A204.1 (cell line): ENCODE results near the gene MRPL20.
"Not testable (repeated sequence)": the region's sequence is repeated elsewhere in the genome, so short reads cannot be mapped to it uniquely, and the experiment has no call there.

Source experiments
- FAIRE-seq: peaks from 2 replicates; lab custom pipeline; 2012; peaks lifted over from hg19 to GRCh38; lab: Jason Lieb, UNC

MRPL20 gene

DNA sequence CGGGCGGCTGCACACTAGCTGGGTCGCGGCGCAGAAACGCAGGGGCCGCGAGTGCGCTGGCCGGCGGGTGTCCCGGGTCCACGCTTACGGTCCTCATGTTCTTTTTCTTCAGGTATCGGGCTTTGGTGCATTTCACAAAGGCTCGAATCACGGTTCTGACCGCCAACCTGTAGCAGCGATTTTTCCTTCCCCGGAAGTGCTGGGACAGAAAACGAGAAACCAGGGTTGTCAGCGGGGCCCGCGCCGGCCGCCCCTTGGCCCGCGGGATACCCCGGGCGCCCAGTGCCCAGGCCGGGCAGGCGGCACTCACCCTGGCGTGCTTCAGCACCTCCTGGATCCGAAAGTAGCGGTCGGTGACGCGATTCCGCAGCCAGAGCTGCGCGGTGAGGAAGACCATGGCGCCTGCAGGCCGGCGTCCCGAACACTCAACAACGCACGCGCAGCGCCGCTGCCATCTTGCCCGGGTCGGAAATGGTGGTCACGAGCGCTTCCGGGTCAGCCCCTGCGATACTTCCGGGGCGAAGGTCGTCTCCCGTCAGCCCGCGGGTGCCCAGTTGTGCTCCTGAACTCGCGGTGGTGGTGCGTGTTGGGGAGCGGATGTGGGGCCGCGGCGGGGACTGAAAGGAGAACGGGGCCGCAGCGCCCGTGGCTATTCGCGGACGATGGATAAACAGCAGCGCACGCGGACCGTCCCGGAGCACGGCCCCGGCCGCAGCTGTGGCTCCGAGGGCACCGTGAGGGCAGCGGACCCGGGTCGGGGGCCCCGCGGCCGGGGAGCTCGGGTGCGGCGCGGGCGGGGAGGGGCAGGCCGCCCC lies at the start of gene MRPL20:
Gene MRPL20, minus strand, starts transcription at position 473 of the 815 bp plus-strand sequence. Its CDS starts 76 bp downstream, at position 397.
- FAIRE-seq, result no peak

DNA sequence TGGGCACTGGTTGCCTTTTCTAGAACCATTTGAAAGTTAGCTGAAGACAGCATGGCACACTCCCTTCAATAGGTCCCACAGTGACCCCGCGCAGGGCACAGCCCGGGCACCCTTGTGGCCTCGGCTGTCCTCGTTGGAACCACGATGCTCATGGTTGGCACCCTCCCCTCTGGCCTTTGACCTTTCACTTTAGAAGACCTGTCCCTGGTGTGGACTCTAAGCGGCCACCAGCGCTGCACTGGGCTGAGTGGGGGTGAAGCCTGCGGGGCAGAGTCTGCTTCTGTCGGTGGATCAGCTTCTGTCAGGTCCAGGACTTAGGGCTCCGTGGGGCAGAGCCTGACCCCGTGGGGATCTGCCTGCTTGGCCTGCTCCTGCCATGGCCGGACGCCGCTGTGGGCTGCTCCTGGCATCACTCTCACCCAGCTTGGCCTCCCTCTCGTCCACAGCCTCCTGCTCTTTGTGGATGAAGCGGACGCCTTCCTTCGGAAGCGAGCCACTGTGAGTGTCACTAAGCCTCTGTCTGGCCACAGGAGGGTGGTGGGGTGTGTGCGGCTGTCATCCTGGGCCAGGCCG lies 49.7 kb upstream of the MRPL20 start:
- not testable (repeated sequence) for FAIRE-seq

DNA sequence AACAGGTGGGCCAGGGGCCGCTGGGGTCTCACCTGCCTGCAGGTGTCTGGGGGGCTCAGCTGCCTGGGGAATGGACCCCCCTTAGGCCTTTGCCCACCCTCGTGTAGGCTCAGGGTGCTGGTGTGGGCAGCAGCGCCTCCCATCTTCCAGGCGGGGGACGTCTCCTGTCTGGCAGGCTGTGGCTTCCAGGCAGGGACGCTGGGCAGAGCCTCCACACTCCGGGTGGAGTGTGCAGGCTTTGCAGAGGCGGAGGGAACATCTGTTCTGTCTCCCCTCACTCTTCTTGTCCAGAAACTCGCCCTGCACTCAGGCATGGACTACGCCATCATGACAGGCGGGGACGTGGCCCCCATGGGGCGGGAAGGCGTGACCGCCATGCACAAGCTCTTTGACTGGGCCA lies 48.8 kb upstream of the MRPL20 start:
- not testable (repeated sequence) for FAIRE-seq

DNA sequence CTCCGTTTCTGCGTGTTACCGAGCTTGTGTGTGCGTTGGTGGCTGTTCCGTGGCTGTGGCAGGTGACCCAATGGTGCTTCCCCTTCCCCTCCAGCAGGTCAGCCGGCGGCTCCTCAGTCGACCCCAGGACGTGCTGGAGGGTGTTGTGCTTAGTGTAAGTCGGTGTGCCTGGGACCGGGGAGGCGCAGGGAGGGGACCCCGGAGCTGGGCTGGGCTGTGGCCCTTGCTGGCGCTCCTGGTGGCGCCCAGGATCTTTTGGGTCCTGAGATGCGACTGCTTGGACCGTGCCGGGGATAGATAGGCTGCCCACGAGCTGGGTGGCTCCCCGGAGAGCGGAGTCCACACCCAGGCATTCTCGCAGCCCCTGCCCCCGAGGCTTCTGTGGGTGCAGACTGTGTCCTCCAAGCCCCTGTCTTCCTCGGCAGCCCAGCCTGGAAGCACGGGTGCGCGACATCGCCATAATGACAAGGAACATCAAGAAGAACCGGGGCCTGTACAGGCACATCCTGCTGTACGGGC lies 48.3 kb upstream of the MRPL20 start:
- no peak for FAIRE-seq

DNA sequence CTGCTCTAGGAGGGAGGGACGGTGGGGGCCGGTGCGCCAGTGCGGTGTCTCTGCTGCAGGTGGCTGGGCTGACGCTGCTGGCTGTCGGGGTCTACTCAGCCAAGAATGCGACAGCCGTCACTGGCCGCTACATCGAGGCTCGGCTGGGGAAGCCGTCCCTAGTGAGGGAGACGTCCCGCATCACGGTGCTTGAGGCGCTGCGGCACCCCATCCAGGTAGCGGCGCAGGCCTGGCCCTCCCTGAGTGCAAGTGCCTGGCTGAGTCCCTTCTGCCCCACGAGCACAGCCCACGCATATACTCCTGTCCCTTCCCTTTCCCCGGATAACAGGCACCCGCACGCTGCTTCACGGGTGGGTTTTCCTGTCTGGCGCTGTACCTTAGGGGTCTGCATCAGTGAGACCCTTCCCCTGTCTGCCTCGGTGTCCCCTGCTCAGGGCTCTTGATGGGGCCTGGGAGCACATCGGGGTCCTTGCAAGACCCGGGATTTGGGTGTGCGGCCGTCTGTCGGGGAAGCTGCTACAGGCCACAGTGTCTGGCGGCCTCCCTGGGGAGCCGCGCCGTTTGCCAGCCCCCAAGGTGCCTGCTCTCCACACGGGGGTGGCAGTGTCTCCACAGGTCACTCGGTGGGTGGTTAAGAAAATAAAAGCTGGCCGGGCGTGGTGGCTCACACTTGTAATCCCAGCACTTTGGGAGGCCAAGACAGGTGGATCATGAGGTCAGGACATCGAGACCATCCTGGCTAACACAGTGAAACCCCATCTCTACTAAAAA lies 47.4 kb upstream of the MRPL20 start:
- not testable (repeated sequence) for FAIRE-seq

DNA sequence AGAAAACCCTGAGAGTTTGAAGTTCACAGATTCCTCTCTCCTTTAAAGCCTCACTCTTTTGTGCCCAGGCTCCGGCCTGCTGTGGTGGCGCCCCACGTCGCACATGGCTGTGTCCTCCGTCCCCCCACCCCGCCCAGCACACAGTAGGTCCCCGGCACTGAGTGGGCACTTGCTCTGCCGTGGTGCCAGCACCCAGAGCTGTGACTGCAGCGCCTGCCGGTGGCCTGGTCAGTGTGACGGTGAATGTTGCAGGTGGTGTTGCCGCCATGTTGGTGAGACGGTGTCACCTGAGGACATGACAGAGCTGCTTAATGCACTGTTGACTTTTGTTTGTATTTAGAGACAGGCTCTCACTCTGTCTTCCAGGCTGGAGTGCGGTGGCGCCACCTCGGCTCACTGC lies 45.8 kb upstream of the MRPL20 start:
- no peak for FAIRE-seq

DNA sequence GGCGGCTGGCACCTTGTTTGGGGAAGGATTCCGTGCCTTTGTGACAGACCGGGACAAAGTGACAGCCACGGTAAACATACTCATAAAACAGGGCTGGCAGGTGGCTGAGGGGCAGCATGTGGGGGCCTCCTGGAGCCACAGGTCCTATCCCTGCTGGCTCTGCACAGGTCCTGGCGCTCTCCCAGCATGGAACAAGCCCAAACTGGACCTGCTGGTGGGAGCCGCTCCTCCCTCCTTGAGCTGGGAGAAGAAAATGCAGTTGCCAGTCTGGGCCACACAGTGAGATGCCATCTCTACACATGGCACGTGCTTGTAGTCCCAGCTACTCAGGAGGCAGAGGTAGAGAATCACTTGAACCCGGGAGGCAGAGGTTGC lies 45.3 kb upstream of the MRPL20 start:
- not testable (repeated sequence) for FAIRE-seq

DNA sequence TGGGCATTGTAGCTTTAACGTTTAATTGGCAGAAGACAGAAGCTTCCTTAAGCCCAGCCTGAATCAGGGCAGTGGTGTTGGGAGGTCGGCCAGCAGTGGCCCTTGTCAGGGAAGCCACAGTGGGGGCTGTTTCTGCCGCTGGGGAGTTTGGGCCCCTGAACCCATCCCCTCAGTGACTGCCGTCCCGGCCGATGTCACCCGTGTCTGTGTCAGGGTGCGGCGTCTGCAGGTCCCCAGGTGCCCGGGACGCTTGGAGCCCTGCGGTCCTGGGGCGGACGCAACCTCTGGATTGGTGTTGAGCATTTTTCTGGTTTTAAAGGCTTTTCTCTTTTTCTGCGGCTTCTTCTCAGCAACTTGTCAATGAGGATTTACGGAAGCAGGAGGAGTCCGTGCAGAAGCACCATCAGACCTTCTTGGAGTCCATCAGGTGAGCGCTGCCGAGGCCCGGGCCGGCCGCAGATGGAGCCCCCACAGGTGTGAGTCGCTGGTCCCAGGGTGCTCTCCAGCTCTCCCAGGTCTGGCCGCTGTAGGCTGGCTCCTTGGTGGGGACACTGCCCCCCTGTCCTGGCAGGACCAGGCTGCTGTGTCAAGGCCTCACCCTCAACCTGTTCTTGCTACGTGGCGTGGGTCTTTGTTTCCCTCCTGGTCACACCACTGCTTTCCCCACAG lies 44.7 kb upstream of the MRPL20 start:
- FAIRE-seq, result no peak

DNA sequence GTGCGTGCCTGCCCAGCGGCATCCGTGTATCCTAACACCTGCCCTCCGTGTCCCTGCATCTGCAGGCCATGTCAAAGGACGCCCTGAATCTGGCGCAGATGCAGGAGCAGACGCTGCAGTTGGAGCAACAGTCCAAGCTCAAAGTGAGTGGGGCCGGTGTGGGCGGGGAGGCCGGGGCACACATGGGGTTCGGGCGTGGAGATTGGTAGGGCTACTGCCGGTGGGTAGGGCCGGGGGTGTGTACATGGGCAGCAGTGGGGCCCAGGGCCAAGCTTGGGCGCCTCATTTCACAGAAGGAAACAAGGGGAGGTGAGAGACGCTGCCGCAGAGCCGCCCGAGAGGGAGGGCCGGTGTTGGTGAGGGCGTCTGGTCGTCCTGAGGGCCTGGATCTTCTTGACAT lies 43.5 kb upstream of the MRPL20 start:
- not testable (repeated sequence) for FAIRE-seq

DNA sequence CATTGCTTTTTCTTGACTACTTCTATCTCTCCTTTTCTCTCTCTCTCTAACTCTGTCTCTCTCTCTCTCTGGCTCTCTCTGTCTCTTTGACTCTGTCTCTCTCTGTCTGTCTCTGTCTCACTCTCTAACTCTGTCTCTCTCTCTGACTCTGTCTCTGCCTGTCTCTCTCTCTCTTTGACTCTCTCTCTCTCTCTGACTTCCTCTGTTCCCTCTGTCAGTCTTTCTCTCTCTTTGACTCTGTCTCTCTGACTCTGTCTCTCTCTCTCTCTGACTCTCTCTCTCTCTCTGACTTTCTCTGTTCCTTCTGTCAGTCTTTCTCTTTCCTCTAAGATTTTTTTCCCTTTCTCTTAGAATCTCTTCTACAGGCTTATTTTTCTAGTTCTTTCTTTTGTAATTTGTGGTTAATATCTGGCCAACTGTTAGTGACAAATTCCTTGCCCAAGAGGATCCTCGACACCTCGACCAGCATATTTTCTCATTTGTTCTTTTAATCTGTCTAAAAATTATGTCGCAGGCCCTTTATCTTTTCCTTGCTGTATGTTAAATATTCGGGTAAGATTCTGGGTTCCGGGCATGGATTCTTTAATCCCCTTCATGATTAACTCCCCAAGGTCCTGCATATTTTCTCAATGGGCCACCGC lies 42.1 kb upstream of the MRPL20 start, which contains the start of gene ATAD3C:
Gene ATAD3C, plus strand, starts transcription at position 591 of the 641 bp plus-strand sequence. CDS start 995 bp downstream, outside the sequence.
- no peak for FAIRE-seq

DNA sequence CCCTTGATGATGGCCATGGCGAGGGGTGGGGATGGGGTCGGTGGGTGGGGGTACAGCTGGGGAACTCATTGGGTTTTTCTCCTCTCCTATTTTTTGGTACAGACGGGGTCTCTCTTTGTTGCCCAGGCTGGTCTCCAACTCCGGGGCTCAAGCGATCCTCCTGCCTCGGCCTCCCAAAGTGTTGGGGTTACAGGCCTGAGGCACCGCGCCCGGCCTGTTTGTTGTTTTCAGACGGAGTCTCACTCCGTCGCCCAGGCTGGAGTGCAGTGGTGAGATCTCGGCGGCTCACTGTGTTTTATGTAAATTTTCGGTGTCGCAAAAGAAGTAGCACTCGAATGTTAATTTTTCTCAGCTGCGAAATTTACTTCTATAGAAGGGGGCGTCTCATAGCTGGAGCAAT lies 39.5 kb upstream of the MRPL20 start:
- not testable (repeated sequence) for FAIRE-seq

DNA sequence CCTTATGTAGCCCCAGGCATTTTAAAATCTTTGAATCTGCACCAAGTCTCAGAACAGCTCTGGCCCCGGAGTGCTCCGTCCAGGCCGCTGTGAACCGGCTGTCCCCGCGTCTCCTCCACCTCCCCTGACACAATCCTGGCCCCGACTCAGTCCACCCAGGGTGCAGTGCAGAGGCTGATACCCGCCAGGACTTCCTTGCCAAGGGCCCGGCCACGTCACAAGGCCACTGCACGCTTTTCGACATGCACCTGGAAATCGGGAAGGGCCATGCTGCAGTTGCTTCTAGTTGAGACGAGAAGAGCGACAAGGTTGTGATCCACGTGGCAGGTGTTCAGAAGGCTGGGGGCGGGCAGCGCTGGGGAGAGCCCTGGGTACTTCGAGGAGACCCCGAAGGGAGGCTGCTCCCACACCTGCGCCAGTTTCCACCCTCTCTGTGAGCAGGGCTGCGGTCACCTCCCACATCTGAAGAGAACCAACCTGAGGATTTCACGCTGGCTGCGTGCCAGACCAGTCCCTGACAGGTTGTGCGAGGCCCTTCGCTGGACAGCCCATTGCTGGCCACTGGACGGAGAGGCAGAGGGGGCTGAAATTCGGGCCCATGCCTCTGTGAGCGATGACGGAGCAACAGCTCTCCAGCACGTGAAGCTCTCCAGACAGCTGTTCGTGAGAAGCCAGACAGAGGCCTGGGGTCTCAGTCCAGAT lies 35.1 kb upstream of the MRPL20 start:
- FAIRE-seq, result no peak

DNA sequence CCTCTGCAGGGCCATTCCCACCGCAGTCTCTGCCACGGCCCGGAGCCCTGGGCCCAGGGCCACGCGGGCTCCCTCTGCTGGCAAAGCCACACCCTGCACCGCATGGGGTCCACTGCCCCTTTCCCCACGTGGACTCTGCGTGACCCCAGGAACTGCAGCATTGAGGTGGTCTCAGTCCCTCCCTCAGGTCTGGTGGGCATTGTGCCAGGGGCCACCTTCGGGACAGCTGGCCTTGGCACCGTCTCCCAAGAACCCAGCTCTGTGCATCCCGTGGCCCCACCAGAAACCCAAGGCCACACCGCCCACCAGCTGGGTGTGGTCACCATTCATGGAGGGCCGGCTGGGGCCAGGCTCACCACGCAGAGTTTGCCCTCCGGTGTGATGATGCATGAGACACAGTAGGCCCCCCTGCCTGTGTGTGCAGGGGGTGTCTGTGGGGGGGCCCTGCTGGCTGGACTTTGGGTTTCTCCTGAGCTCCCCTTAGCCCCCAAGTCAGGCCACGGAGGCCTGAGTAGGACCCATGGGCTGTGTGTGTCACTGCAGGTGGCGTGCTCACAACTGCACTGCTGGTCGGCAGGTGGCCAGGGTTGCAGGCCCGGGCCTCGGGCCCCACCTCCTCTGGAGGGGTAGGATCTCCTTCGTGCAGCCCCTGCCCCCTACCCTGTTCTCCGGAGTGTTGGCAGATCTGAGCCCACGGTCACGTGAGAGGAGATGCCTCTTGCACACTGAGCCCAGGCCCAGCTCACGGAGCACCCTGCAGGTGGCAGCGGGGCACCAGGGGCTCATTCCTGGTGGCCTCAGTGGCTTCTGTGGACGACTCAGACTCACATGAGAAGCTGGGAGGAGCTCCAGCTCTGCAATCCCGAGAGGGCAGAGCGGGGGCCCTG lies 34.2 kb upstream of the MRPL20 start:
- no peak for FAIRE-seq

DNA sequence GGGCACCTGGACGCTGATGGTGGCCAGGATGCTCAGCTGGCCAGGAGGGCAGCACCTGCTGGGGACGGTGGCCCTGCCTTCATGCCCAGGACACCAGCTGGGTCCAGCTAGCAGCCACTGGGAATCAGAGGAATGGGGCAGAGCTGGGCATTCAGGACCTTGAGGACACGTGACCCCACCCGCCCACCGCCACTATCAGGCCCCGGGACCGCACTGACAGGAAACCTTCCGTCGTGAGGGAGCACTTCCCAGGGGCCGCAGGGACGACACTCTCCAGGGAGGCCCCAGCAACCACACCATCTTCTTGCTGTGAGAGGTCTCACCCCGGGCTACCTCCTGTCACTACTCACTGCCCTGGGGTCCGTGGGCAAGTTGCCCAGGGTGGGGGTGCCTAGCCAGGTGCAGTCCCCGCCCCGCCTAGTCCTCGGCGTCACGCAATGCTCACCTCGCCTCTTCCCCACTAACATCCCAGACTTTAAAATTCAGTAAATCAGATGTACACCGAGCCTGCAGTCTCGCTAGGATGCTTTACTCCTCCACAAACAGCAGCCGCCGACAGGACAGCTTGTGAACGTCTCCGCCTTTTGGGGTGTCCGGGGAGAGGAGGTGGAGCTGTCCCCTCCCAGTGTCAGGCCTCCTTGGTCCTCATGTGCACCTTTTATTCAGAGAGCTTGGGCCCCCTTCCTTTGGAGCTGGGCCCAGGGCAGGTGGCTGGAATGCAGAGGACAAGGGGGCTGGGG lies 33.3 kb upstream of the MRPL20 start:
- FAIRE-seq, result no peak

DNA sequence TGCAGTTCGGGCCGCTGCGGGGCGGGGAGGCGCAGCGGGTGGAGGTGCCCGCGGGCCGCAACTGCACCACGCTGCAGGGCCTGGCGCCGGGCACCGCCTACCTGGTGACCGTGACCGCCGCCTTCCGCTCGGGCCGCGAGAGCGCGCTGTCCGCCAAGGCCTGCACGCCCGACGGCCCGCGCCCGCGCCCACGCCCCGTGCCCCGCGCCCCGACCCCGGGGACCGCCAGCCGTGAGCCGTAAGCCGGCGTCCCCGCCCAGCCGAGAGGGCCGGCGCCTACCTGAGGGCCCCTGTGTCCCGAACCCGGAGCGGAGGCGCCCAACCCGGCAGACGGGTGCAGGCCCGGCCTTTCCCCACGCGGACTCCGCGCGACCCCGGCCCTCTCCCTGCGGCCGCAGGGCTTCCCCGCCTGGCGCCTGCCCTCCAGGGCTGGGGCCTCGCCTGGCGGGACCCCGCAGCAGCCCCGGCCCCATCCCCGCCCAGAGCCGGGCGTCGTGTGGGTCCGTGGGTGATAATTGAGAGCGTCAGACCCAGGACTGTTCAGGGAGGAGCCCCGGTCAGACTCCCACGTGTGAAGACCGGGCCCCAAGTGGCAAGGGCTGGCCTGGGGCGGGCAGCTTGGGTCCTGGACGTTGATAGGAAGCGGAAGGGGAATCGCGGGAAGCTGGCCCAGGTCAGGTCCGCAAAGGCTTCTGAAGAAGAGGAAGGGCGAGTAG lies 32.6 kb upstream of the MRPL20 start:
- FAIRE-seq, result no peak

DNA sequence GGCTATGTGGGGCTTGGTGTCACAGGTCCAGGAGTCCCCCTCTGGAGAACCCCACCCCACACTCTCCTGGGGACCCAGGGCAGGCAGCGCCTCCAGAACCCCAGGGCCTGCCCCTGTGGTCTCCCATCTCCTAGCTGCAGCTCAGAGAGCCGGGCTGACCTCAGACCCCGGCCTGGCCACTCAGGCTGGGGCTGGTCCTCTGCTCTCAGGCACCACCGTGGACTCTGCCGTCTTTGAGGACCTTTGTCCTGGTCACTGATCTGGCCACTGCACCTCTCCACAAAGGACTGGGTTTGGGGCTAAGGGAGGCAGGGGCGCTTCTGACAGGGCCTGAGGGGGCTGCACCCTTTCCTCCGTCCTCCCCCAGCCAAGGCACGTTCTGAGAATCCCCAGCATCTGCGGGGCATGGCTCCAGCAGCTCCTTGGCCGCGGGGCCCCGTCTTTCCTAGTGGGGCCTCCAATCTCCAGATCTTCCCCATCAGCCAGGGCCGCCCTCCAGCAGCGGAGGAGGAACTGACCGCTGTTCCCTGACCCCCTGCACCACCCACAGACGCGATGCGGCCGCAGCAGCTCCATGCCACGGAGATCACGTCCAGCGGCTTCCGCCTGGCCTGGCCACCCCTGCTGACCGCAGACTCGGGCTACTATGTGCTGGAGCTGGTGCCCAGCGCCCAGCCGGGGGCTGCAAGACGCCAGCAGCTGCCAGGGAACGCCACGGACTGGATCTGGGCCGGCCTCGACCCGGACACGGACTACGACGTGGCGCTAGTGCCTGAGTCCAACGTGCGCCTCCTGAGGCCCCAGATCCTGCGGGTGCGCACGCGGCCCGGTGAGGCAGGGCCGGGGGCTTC lies 31.7 kb upstream of the MRPL20 start:
- FAIRE-seq, result no peak

DNA sequence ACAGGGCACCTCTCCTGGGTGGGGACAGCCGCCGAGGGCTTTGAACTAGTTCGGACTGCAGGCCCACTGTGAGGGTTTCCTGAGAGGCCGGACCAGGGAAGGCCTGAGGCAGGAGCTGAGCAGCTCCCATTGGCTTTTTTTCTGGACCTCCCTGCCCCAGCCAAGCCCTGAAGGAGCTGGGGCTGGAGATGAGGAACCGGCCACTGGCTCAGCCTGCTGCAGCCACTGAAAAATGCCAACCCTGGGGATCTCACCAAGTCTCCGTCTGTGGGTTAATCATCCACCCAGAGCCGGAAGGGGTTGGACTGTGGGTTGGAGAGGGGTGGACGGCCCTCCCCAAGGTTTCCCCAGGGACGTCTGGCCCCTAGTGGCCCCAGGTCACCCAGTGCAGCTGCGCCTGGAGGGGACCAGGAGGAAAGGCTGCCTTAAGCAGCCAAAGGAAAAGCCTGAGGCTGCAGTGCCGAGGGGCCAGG lies 30.8 kb upstream of the MRPL20 start:
- no peak for FAIRE-seq
